GM23248 (cell line): ENCODE data around the gene PLEKHA5.

Source experiments
- EZH2 ChIP-seq: fragments of 200-600 bp; sonication (generic); IDR thresholded peaks from 2 replicates; pipeline ENCODE4 v1.6.1; 2018; ENCODE audit warnings: antibody characterized with exemption, mild to moderate bottlenecking; ENCODE audit not compliant: insufficient read depth, poor library complexity, severe bottlenecking
- EZH2phosphoT487 ChIP-seq: fragments of 200-600 bp; sonication (generic); IDR thresholded peaks from 2 replicates; pipeline ENCODE4 v1.6.1; 2018; ENCODE audit warnings: antibody characterized with exemption, moderate library complexity, mild to moderate bottlenecking, low read depth; ENCODE audit not compliant: insufficient read depth

DNA sequence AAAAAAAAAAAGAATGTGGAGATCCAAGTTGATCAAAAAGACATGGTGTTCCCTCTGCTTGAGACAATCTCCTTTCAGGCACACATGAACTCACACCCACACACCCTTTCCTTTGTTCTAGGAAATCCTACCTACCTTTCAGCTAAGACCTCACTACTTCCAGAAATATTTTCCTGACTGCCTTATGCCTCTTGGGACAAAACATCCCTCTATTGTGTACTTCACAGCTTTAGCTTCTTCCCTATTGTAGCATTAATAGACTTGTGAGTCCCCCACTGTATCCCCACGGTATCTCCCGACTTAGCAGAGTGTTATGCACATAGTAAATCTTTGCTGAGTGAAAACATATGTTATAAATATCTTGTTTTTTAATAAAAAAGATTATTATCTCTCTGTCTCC is 264.9 kb downstream of the PLEKHA5 start:
- no peak for TF ChIP-seq EZH2
- no peak for TF ChIP-seq EZH2phosphoT487
